Inflammatory macrophage treated with lipopolysaccharide for 1 hour (primary cell): ENCODE data around the gene C2orf92.
A peak's percentile ranks its signal among the peaks of the same experiment; 100 is the strongest.

ENCODE experiments used
- DNase-seq, 2 donors: peaks; one replicate each; pipeline ENCODE4 v3.0.0-alpha.2; 2020 to 2022

The C2orf92 gene

GRCh38 chr2:97732436-97733340, 63.2 kb downstream of the C2orf92 start:
- DNase-seq = no peak

GRCh38 chr2:97733341-97734035, 64.0 kb downstream of the C2orf92 start:
- no peak for DNase-seq

- DNase-seq = no peak
Measured at GRCh38 chr2:97734061-97735051, 64.8 kb downstream of the C2orf92 start.

GRCh38 chr2:97735161-97735561, 65.6 kb downstream of the C2orf92 start:
- no peak for DNase-seq

GRCh38 chr2:97736185-97736584, 66.7 kb downstream of the C2orf92 start:
- no peak for DNase-seq

GRCh38 chr2:97736608-97737330, 67.3 kb downstream of the C2orf92 start:
- DNase-seq = no peak

GRCh38 chr2:97737421-97738178, 68.1 kb downstream of the C2orf92 start:
- DNase-seq = no peak

- no peak for DNase-seq
Measured at GRCh38 chr2:97738179-97739019, 68.9 kb downstream of the C2orf92 start.

GRCh38 chr2:97739020-97739892, 69.7 kb downstream of the C2orf92 start:
- DNase-seq = no peak

GRCh38 chr2:97739893-97740245, 70.4 kb downstream of the C2orf92 start:
- DNase-seq = no peak

GRCh38 chr2:97740590-97741182, 71.2 kb downstream of the C2orf92 start:
- peak; percentile 29 to 69 for DNase-seq

- DNase-seq = no peak
Measured at GRCh38 chr2:97741251-97741650, 71.7 kb downstream of the C2orf92 start.

- no peak for DNase-seq
Measured at GRCh38 chr2:97741686-97742085, 72.2 kb downstream of the C2orf92 start.

GRCh38 chr2:97742381-97742847, 72.9 kb downstream of the C2orf92 start:
- DNase-seq = no peak

- no peak for DNase-seq
Measured at GRCh38 chr2:97743913-97744312, 74.4 kb downstream of the C2orf92 start.

- no peak for DNase-seq
Measured at GRCh38 chr2:97745474-97746174, 76.1 kb downstream of the C2orf92 start.

- DNase-seq = no peak
Measured at GRCh38 chr2:97747285-97747684, 77.8 kb downstream of the C2orf92 start.

- no peak for DNase-seq
Measured at GRCh38 chr2:97747716-97748115, 78.2 kb downstream of the C2orf92 start.
